GM13977 (cell line): Measurements from ENCODE around the gene MYH7B.

Source experiments
- DNase-seq: peaks from one replicate; pipeline ENCODE4 v3.0.0; 2012; ENCODE audit warnings: low spot score
- in situ Hi-C: fragments of 300-500 bp; cut with MboI; formaldehyde crosslinking; loops from one replicate; pipeline ENCODE4 v1.12.0; 2022; ENCODE audit warnings: low sequenced_read_pairs, low pct_unique_long_range_greater_than_20kb, mixed read lengths, inconsistent platforms; ENCODE audit not compliant: unreplicated experiment
- TF ChIP-seq, protein P1 (sequence below): IDR thresholded peaks from 2 replicates; pipeline ENCODE4 v1.5.1; 2012; ENCODE audit warnings: mild to moderate bottlenecking, control low read depth; ENCODE audit not compliant: insufficient read depth; ENCODE audit errors: extremely low read depth, missing control alignments

MYH7B gene

GRCh38 chr20:34964486-34964885, 8.8 kb downstream of the MYH7B start:
- DNase-seq = no peak
- in situ Hi-C loops = no loop called here

GRCh38 chr20:34965051-34965450, 9.4 kb downstream of the MYH7B start:
- no peak for DNase-seq
- in situ Hi-C loops = no loop called here
- TF ChIP-seq, protein P1, sequence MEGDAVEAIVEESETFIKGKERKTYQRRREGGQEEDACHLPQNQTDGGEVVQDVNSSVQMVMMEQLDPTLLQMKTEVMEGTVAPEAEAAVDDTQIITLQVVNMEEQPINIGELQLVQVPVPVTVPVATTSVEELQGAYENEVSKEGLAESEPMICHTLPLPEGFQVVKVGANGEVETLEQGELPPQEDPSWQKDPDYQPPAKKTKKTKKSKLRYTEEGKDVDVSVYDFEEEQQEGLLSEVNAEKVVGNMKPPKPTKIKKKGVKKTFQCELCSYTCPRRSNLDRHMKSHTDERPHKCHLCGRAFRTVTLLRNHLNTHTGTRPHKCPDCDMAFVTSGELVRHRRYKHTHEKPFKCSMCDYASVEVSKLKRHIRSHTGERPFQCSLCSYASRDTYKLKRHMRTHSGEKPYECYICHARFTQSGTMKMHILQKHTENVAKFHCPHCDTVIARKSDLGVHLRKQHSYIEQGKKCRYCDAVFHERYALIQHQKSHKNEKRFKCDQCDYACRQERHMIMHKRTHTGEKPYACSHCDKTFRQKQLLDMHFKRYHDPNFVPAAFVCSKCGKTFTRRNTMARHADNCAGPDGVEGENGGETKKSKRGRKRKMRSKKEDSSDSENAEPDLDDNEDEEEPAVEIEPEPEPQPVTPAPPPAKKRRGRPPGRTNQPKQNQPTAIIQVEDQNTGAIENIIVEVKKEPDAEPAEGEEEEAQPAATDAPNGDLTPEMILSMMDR = no peak

More at GRCh38 chr20:34964486-34964885, 8.8 kb downstream of the MYH7B start:
- TF ChIP-seq, protein P1 = no peak

DNA sequence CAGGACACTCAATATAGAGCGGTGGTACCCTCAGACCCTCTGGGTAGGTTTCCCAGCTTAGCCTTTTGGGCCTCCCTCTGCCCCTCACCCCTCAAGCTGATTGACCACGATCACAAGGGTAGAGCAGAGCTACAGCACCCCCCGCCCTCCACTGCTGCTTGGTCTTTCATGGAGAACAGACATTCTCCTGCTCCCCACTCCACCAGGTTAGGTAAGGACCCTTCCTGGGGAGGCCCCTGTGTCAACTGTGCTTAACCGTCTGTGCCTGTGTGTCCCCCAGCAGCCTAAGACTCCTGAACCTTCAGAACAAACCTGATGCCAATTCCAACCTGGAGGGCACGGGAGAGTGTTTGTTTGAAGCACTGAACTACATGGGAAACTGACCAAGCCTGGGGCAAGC, 11.8 kb downstream of the MYH7B start:
- TF ChIP-seq, protein P1 = no peak
- DNase-seq = no peak
- in situ Hi-C loops = no loop called here

DNA sequence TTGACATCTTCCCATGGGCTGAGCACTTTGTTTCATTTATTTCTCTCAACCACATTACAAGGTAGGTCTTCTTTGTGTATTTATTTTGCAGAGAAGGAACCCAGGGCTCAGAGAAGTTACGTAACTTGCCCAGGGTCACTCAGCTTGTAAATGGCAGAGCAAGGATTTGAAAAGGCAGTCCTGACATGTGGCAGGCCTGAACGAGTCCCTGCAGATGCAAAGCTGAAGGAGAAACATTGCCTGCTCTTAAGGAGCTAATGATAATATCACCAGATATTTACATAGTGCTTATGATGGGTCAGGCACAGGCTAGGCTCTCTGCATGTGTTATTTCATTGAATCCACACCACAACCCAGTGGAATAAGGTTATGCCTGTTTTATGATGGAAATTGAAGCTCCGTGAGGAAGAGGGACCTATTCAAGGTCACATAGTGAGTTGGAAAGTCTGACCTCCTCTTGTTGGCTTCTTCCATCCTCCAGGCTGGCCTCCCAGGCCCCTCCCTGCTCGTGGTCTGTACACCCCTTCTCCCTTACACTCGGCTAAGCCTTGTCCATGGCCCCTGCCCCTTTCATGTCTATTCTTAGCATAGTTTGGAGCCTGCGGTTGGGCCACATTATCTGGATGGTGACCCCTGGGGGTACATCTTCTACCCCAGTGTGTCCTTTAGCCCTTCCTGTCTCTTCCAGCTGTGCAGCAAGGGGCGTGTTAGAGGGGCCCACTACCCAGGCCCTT, 12.5 kb downstream of the MYH7B start:
- in situ Hi-C loops = no loop called here
- TF ChIP-seq, protein P1 = no peak
- no peak for DNase-seq

GRCh38 chr20:34970193-34970840, 14.6 kb downstream of the MYH7B start:
- no peak for DNase-seq
- TF ChIP-seq, protein P1 = no peak
- in situ Hi-C loops = no loop called here

GRCh38 chr20:34970846-34971560, 15.3 kb downstream of the MYH7B start:
- in situ Hi-C loops = no loop called here
- DNase-seq = no peak
- TF ChIP-seq, protein P1 = no peak
